Measurements from ENCODE around the gene ZBTB11.

GRCh38 chr3:101618726-101619125 lies 58.2 kb downstream of the ZBTB11 start:
- TF ChIP-seq CTCF (IDR thresholded peaks at IDR 0.05), result no peak
- no peak for TF ChIP-seq POLR2A (IDR thresholded peaks at IDR 0.05)

Measured in adrenal gland (tissue), 5 donors.